Muscle of arm (tissue), 12 donors: Measurements from ENCODE around the gene CFAP73. TPM values are rescaled to one million over a fixed set of nuclear protein-coding genes. Genes with fewer than 3 reads are reported as not detected.

ENCODE experiments used
- DNase-seq: peaks from one replicate; pipeline ENCODE4 v3.0.0-alpha.2; 2013
- polyA plus RNA-seq, 12 donors: library from polyadenylated mRNA; unstranded; fragments of 120-200 nt; gene quantifications; one replicate each; pipeline ENCODE4 v1.2.1, GENCODE V29; 2013; ENCODE audit not compliant: insufficient read length in 12 of 12

Gene CFAP73
- polyA plus RNA-seq, 12 donors: 0.14 to 0.65 (median 0.17) TPM; not detected in 9

DNA sequence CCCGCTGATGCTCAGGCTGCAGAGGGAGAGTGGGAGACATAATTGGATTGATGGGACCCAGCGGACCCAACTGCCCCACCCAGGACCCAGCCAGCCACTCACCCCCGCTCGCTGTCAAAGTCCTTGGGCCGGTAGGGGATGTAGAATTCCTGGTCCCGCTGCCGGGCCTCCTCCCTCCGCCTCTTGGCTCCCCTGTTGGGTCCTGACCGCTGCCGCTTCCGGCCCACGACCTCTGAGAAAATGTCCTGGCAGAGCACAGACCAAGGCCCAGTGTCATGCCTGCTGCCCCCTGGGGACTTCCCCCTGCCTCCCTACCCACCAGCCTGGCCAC is 13.5 kb downstream of the CFAP73 start:
- DNase-seq: no peak

- no peak for DNase-seq
These were observed 14.5 kb downstream of the CFAP73 start for GRCh38 chr12:113164014-113164413.

GRCh38 chr12:113165521-113166450 is 16.3 kb downstream of the CFAP73 start:
- no peak for DNase-seq

GRCh38 chr12:113167868-113168267 is 18.3 kb downstream of the CFAP73 start:
- DNase-seq: no peak

DNA sequence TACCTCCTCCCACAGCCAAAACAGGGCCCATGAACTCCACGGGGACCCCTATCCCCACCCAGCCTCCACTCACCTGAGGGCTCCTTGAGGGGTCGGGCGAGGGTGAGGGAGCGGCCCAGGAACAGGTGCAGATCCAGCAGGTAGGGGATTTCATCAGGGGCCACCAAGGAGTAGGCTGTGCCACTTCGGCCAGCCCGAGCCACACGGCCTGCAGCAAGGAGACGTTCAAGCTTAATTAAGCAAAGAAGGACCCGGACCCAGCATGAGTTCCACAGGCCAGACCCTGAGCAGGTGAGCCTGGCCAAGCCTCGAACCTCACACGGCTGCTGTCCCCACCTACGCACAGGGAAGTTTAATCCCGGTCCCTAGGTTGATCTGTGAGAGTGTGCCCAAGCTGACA is 20.2 kb downstream of the CFAP73 start:
- no peak for DNase-seq

GRCh38 chr12:113170457-113170856 is 20.9 kb downstream of the CFAP73 start:
- no peak for DNase-seq

DNA sequence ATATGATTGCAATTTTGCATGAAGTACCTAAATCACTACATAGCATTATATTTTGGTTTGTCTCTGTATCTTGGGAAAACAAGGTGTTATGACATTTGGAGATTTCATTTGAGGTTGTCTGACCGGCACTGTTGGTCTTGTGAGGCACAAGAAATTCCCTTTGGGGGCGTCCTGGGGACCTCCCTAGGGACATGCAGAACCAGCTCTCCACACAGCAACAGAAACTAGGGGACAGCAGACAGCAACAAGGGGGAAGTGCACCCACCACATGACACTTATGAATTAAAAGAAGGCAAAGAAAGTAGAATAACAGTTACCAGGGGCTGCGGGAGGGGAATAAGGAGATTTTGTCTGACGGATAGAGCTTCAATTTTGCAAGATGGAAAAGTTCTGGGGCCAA is 21.4 kb downstream of the CFAP73 start:
- DNase-seq: no peak

GRCh38 chr12:113171543-113171942 is 22.0 kb downstream of the CFAP73 start:
- DNase-seq: no peak

- no peak for DNase-seq
These were observed 22.7 kb downstream of the CFAP73 start for GRCh38 chr12:113172185-113172584.

GRCh38 chr12:113173081-113173698 is 23.7 kb downstream of the CFAP73 start:
- DNase-seq: no peak

DNA sequence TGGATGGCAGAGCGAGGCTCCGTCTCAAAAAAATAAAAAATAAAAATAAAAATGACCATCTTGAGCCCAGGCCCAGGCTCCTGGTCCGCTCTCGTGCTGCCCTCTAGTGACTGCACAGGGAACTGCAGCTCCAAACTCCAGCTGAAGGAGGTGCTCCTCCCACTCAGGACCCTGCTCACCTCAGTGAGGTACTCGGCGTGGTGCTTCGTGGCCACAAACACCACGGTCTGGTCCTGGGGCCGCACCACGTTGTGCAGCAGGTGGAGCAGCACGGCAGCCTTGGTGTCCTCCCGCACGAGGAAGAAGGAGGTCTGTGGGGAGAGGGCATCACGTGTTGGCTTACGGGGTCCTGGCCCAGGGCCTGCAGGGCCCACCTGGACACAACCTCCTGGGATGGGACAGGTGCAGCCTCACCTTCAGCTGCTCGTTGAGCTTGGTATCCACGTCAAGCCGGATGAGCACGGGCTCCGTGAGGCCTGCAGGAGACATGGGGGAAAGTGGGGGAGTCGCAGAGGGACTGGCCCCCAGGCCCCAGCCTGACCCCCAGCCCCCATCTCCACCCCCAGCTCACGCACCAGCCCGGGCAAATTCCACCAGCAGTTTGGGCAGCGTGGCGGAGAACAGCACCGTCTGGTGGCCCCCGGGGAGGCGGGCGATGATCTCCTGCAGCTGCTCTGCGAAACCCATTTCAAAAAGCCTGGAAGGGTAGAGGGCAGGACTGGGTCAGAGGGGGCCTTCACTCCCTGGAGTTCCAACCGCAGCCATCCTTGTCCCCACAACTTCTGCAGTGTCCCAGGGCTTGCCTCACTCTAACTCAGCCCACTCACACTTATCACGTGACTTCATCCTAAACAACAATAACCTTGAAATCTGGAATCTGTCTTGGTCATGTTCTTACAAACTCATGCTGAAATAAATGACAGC is 25.2 kb downstream of the CFAP73 start:
- DNase-seq: peak; percentile 73

- DNase-seq: no peak
These were observed 29.5 kb downstream of the CFAP73 start for GRCh38 chr12:113179023-113179422.

DNA sequence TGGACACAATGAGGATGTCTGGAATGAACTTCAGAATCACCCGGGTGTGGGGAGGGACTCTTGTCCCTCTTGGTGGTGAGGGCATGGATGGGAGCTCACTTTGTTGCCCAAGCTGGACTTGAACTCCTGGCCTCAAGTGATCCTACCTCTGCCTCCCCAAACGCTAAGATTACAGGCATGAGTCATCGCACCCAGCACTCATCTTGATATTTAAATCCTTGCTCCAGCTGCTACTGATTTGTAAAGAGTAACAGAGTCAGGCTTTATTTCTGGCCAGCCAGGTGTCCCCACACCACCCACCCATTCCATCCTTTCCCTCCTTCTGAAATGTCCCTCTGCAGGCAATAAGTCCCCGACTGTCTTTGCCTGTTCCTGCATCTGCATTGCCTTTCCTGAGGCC is 30.8 kb downstream of the CFAP73 start:
- no peak for DNase-seq

DNA sequence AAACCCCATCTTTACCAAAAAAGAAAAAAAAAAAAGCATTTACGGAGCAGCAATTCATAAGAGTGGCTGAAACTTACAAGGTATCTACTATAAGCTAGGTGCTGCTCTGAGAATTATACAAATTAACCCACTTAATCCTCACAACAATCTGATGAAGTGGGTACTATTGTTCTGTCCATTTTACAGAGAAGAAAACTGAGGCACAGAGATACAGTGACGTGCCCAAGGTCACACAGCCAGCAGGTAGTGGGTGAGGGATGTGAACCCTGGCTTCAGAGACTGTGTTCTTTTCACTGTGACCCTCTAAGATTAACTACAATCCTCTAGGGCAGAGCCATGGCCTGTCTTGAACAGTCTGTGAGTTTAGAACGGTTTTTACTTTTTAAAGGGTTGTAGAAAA is 32.5 kb downstream of the CFAP73 start:
- no peak for DNase-seq

DNA sequence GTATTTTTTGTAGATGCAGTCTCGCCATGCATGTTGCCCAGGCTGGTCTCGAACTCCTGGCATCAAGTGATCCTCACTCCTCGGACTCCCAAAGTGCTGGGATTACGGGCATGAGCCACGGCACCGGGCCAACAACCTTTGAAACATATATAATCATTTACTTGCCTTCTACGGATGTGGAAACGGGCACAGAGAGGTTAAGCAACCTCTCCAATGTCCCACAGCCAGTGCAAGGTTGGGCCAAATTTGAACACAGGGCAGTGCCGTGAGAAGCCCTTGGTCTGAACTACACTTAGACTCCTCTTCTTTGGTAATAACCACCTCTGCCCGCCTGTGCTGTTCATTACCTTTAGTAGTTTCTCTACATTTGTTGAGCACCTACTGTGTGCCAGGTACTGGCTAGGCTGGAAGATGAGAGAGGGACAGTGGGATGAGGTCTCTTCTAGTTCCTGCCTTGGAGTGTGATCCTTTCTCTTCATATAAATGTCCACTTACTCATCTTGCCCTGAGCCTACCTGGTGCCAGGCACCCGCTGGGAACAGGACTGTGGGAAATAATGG is 33.6 kb downstream of the CFAP73 start:
- no peak for DNase-seq

- DNase-seq: no peak
These were observed 34.8 kb downstream of the CFAP73 start for GRCh38 chr12:113184098-113184899.

DNA sequence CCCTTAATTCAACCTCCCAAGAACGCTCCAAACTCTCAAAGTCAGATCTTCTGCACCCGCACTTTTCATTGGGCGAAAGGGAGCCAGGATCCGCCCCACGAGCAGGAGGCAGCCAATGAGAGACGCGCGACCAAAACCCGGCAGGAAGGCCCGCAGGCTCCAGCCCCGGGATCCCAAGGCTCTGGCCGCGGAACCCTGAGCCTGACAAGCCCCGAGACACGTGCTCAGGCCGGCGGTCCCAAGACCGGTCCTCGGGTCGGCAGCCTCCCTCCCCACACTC is 35.3 kb downstream of the CFAP73 start:
- peak; percentile 95 for DNase-seq

- peak; percentile 91 for DNase-seq
These were observed 35.9 kb downstream of the CFAP73 start, which contains the start of the genes DDX54 and RITA1 for GRCh38 chr12:113185180-113186032. TSS of gene DDX54 (minus strand) at chr12:113185478. CDS start at chr12:113185451, 27 bp downstream. TSS of gene RITA1 (plus strand) at chr12:113185721. CDS start at chr12:113186747, 1,026 bp downstream.

GRCh38 chr12:113186033-113186365 is 36.5 kb downstream of the CFAP73 start:
- no peak for DNase-seq

DNA sequence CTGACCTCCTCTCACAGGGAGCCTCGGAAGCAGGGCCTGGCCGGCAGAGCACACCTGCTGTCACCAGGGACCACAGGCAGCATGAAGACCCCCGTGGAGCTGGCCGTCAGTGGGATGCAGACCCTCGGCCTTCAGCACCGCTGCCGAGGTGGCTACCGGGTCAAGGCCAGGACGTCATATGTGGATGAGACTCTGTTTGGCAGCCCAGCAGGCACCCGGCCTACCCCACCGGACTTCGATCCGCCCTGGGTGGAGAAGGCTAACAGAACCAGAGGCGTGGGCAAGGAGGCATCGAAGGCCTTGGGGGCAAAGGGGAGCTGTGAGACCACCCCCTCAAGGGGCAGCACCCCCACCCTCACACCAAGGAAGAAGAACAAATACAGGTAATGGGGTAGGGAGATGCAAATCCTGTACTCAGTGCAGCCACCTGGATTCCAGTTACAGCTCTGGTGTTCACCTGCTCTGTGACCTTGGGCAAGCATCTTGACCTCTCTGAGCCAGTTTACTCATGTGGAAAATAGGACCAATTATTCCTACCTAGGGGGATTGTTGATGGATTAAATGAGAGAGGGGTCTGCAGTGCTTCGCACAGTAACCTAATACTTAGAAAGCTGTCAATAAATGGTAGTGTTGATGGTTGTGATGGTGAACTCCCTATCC is 37.3 kb downstream of the CFAP73 start:
- DNase-seq: no peak
